NCI-H1436 treated with DMSO at 0.1 percent for 48 hours (cell line): ENCODE measurements around the gene TNXB.
"Not testable (repeated sequence)": the region's sequence is repeated elsewhere in the genome, so short reads cannot be mapped to it uniquely, and the experiment has no call there.

Experiments used
- DNase-seq: peaks from one replicate; lab custom pipeline; 2025; lab: John Stamatoyannopoulos, UW

Gene TNXB

DNA sequence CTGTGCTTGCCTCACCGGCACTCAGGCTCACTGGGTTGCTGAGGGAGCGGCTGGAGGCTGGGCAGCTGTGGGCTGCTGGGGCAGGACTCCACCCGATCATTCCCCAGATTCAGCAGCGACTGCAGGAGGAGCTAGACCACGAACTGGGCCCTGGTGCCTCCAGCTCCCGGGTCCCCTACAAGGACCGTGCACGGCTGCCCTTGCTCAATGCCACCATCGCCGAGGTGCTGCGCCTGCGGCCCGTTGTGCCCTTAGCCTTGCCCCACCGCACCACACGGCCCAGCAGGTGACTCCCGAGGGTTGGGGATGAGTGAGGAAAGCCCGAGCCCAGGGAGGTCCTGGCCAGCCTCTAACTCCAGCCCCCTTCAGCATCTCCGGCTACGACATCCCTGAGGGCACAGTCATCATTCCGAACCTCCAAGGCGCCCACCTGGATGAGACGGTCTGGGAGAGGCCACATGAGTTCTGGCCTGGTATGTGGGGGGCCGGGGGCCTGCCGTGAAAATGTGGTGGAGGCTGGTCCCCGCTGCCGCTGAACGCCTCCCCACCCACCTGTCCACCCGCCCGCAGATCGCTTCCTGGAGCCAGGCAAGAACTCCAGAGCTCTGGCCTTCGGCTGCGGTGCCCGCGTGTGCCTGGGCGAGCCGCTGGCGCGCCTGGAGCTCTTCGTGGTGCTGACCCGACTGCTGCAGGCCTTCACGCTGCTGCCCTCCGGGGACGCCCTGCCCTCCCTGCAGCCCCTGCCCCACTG lies 68.7 kb downstream of the TNXB start:
- not testable (repeated sequence) for DNase-seq

DNA sequence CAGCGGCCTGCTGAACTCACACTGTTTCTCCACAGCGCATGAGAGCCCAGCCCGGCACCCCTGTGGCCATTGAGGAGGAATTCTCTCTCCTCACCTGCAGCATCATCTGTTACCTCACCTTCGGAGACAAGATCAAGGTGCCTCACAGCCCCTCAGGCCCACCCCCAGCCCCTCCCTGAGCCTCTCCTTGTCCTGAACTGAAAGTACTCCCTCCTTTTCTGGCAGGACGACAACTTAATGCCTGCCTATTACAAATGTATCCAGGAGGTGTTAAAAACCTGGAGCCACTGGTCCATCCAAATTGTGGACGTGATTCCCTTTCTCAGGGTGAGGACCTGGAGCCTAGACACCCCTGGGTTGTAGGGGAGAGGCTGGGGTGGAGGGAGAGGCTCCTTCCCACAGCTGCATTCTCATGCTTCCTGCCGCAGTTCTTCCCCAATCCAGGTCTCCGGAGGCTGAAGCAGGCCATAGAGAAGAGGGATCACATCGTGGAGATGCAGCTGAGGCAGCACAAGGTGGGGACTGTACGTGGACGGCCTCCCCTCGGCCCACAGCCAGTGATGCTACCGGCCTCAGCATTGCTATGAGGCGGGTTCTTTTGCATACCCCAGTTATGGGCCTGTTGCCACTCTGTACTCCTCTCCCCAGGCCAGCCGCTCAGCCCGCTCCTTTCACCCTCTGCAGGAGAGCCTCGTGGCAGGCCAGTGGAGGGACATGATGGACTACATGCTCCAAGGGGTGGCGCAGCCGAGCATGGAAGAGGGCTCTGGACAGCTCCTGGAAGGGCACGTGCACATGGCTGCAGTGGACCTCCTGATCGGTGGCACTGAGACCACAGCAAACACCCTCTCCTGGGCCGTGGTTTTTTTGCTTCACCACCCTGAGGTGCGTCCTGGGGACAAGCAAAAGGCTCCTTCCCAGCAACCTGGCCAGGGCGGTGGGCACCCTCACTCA lies 69.5 kb downstream of the TNXB start:
- not testable (repeated sequence) for DNase-seq

DNA sequence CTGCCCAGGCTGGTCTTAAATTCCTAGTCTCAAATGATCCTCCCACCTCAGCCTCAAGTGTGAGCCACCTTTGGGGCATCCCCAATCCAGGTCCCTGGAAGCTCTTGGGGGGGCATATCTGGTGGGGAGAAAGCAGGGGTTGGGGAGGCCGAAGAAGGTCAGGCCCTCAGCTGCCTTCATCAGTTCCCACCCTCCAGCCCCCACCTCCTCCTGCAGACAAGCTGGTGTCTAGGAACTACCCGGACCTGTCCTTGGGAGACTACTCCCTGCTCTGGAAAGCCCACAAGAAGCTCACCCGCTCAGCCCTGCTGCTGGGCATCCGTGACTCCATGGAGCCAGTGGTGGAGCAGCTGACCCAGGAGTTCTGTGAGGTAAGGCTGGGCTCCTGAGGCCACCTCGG lies 70.3 kb downstream of the TNXB start:
- DNase-seq, result not testable (repeated sequence)

DNA sequence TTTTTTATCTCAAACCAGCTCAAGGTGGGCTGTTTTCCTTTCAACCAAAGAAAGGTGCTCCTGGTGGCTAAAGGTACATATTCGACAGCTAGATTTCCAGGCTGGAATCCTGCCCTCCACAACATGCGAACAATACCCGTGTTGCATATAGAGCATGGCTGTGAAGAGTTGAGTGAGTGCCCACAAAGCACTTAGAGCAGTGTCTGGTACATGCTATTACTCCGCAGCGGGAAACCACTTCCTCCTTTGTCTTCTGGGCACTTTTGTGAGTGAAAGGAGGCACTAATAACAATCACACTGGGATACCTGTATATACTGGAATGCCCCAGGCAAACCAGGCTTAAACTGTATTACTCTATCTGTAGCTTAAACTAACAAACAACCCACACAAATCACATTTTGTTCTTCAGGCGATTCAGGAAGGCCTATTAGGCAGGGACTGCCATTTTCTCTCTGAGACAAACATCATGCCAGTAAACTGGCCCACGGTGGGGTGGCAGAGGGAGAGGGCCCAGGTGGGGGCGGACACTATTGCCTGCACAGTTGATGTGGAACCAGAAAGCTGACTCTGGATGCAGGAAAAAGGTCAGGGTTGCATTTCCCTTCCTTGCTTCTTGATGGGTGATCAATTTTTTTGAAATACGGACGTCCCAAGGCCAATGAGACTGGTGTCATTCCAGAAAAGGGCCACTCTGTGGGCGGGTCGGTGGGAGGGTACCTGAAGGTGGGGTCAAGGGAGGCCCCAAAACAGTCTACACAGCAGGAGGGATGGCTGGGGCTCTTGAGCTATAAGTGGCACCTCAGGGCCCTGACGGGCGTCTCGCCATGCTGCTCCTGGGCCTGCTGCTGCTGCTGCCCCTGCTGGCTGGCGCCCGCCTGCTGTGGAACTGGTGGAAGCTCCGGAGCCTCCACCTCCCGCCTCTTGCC lies 71.3 kb downstream of the TNXB start, which contains the start of gene CYP21A2:
TSS of gene CYP21A2 (plus strand) at position 818 of the 927 bp plus-strand sequence. CDS start at position 826, 8 bp downstream.
- DNase-seq, result not testable (repeated sequence)

DNA sequence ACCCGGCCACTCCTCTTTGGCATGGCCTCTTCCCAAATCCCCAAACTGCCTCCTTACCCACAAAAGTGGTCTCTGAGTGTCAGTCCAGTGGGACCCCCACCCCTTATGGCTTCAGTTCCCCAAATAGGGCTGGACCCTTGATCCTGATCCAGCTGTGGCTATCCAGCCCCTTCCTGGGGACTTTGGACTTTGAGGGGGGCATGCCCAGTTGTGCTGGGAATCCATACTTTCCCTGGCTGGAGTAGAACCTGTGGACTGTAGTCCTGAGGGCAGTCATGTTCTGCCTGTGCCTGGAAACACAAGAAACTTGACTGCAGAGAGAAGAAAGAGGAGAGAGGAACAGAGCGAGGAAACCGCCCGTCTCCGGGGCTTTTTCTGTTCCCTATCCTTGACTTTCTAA lies 72.0 kb downstream of the TNXB start:
- not testable (repeated sequence) for DNase-seq

DNA sequence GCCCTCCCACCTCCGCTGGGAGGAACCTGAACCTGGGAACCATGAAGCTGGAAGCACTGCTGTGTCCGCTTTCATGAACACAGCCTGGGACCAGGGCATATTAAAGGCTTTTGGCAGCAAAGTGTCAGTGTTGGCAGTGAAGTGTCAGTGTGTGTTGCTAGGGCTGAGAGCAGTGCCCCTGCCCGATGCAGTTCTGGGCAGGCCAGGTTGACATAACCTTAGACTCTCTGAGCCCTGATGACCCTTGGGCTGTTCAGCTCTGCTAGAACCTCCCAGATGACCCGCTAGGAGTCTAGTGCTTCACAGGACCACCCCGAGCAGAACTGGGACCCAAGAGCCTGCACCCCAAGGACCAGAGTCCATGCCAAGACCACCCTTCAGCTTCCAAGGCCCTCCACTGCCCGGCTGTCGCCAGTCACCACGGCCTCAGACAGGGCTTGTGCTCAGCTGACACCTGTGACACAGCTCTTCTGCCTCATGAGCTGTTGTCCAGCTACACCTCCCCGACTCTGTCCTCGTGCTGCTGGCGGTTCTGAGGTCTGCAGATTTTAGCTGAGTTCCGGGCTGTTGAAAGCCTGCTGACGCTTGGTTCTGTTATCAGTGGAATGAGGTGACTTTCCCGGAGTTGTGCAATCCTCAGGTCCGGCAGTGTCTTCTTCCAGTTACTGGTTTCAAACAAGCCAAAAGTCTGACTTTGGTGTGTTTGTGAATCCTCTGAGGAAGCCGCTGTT lies 73.7 kb downstream of the TNXB start:
- not testable (repeated sequence) for DNase-seq

DNA sequence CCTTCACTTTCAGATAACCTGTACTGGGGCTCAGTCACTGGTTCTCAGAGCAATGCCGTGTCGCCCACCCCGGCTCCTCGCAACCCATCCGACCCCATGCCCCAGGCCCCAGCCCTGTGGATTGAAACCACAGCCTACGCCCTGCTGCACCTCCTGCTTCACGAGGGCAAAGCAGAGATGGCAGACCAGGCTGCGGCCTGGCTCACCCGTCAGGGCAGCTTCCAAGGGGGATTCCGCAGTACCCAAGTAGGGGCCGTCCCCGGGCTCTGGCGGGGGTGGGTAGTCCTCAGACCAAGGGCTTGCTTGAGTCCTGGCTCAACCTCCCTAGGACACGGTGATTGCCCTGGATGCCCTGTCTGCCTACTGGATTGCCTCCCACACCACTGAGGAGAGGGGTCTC lies 79.6 kb downstream of the TNXB start:
- DNase-seq, result not testable (repeated sequence)

DNA sequence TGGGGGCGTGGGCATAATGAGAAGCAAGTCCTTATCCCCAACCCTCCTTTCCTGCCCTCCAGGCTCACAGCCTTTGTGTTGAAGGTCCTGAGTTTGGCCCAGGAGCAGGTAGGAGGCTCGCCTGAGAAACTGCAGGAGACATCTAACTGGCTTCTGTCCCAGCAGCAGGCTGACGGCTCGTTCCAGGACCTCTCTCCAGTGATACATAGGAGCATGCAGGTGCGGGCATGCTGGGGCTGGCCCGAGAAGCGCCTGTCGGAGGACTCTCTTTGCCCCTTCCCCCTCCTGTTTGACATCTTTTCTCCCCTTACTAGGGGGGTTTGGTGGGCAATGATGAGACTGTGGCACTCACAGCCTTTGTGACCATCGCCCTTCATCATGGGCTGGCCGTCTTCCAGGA lies 80.5 kb downstream of the TNXB start:
- DNase-seq, result not testable (repeated sequence)

DNA sequence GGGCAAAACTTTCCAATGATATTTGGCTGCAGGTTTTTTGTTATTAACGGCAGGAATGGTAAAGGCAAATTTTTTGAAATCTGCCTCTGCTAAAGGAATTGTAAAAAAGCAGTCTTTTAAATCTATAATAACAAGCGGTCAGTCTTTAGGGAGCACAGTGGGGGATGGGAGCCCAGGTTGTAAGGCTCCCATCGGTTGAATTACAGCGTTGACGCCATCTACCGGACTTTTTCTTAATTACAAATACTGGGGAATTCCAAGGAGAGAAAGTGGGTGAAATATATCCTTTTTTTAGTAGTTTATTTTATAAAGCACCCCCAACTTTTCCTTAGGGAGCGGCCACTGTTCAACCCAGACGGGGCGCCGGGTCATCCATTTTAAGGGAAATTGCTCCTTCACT lies 87.0 kb downstream of the TNXB start:
- not testable (repeated sequence) for DNase-seq

DNA sequence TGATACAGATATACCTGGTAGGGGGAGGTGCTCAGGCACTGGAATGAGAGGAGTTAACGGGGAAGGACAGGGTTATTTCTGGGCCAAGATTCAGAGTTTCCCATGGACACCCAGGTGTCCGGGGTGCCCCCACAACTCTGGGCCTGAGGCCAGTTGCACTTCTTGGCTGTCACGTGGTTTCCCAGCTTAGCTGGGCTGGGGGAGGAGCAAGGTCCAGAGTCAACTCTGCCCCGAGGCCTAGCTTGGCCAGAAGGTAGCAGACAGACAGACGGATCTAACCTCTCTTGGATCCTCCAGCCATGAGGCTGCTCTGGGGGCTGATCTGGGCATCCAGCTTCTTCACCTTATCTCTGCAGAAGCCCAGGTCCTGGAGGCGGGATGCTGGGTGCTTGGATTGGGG lies 94.6 kb downstream of the TNXB start, which contains the start of gene C4B:
TSS of gene C4B (plus strand) at position 249 of the 400 bp plus-strand sequence. CDS start at position 300, 51 bp downstream.
- not testable (repeated sequence) for DNase-seq

DNA sequence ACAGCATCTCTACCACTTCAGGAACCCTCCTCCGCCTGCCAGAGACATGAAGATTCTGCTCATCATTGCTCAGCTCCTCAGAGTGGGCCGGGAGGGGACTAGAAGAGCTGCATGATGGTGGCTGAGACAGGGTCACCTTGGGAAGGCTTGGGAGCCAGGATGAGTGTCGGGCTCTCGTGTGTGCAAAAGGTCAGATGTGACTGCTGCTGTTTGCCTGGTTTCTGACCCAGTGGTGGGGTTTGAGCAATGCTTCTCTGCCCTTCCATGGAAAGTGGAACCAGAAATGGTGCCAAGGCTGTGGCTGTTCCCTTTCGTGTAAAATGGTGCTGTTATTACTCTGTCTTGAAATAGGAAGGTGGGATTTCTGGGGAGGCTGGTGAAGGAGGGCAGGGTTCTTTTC lies 95.4 kb downstream of the TNXB start:
- DNase-seq, result not testable (repeated sequence)

DNA sequence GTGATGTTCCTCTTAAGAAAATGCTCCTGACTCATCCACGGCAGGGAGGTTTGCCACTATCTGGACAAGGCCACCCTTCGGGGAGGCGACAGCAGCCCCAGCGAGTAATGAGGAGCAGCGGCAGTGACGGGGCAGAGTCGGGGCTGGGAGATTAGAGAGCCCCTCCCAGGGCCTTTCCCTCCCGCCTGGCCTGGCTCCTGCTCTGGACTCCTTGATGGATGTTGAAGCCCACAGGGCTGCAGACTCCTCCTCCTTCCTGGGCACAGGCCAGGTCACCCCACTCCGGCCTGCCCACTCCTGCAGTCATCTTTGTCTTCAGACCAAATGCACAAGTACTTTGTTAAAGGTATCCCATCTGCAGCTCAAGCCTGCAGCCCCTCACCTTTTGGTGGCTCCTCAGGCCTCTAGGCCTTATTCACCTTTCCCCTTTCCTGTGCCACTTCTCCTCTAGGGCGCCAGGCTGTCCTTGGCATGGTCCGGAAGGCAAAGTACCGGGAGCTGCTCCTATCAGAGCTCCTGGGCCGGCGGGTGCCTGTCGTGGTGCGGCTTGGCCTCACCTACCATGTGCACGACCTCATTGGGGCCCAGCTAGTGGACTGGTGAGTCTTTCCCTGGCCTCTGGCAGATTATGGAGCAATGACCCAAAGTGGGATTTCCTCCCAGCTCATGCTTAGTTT lies 96.1 kb downstream of the TNXB start:
- not testable (repeated sequence) for DNase-seq

DNA sequence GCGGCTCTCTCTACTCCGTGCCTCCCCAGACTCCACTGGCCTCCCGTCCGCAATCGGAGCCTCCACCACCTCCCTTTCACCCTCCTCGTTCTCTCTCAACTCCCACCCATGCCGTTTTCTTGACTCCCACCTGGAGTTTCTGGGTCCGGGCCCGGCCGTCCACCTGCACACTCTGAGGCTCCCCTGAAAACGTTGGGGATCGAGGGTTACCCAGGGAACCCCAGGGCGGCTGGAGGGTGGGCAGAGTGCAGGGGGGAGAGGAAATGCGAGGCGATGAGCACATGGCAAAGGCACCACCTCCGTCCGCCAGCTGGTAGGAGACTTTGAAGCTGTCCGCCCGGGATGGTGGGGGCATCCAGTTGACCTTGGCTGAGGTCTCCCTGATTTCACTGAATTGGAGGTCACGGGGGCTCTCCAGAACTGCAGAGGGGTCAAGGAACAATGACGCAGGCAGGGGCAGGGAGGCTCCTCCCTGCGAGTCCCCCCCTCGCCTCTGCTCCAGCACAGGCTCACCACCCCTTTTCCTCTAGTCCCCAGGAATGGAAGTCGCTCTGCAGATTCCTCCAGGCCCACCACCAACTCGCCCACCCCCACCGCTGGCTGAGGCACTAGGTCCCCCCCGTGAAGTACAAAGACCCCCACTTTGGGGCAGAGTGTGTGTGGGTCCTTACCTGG lies 98.1 kb downstream of the TNXB start:
- not testable (repeated sequence) for DNase-seq

DNA sequence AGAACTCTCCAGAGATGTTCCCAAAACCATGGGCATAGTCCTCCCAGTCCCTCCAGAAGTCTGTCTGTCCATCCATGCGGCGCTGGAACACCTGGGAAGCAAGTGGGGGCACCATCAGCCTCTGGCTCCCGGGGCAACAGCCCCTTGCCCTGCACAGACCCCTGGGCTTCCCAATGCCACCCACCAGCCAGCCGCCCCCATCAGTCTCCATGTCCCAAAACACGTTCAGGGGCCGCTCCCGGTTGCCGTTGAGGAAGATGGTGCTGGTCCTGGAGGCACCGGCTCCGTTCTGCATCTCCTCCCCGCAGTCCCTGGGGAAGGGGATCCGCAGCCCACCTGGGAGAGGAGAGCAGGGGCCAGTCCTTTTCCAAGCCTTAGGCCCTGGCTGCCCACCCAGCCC lies 99.6 kb downstream of the TNXB start:
- not testable (repeated sequence) for DNase-seq

DNA sequence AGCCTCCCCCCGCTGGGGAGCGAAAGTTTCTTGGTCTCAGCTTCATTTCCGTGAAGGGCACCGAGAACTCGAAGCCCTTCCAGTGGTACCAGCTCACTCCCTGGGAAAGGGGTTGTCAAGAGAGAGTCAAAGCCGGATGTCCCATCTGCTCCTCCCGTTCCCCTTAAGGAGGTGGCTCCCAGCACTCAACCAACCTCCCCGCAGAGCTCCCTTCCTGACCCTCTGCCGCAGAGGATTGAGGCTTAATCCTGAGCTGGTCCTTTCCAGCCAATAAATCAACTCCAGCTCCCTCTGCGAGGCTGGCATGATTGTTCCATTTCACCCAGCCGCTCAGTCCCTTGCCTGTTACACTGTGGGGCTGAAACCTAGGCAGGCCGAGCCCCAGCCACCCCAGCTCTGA lies 100.5 kb downstream of the TNXB start:
- DNase-seq, result not testable (repeated sequence)

DNA sequence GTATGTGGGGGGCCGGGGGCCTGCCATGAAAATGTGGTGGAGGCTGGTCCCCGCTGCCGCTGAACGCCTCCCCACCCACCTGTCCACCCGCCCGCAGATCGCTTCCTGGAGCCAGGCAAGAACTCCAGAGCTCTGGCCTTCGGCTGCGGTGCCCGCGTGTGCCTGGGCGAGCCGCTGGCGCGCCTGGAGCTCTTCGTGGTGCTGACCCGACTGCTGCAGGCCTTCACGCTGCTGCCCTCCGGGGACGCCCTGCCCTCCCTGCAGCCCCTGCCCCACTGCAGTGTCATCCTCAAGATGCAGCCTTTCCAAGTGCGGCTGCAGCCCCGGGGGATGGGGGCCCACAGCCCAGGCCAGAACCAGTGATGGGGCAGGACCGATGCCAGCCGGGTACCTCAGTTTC lies 101.1 kb downstream of the TNXB start:
- DNase-seq, result not testable (repeated sequence)

DNA sequence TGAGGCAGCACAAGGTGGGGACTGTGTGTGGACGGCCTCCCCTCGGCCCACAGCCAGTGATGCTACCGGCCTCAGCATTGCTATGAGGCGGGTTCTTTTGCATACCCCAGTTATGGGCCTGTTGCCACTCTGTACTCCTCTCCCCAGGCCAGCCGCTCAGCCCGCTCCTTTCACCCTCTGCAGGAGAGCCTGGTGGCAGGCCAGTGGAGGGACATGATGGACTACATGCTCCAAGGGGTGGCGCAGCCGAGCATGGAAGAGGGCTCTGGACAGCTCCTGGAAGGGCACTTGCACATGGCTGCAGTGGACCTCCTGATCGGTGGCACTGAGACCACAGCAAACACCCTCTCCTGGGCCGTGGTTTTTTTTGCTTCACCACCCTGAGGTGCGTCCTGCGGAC lies 102.1 kb downstream of the TNXB start:
- not testable (repeated sequence) for DNase-seq

DNA sequence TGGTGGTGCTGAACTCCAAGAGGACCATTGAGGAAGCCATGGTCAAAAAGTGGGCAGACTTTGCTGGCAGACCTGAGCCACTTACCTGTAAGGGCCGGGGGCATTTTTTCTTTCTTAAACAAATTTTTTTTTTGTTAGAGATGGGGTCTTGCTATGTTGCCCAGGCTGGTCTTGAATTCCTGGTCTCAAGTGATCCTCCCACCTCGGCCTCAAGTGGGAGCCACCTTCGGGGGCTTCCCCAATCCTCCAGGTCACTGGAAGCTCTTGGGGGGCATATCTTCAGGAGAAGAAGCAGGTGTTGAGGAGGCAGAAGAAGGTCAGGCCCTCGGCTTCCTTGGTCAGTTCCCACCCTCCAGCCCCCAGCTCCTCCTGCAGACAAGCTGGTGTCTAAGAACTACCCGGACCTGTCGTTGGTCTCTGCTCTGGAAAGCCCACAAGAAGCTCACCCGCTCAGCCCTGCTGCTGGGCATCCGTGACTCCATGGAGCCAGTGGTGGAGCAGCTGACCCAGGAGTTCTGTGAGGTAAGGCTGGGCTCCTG lies 103.1 kb downstream of the TNXB start:
- DNase-seq, result not testable (repeated sequence)

DNA sequence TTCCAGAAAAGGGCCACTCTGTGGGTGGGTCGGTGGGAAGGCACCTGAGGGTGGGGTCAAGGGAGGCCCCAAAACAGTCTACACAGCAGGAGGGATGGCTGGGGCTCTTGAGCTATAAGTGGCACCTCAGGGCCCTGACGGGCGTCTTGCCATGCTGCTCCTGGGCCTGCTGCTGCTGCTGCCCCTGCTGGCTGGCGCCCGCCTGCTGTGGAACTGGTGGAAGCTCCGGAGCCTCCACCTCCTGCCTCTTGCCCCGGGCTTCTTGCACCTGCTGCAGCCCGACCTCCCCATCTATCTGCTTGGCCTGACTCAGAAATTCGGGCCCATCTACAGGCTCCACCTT lies 103.6 kb downstream of the TNXB start:
- DNase-seq, result not testable (repeated sequence)
